Measurements from ENCODE around the gene PKNOX2.

The PKNOX2 gene

DNA sequence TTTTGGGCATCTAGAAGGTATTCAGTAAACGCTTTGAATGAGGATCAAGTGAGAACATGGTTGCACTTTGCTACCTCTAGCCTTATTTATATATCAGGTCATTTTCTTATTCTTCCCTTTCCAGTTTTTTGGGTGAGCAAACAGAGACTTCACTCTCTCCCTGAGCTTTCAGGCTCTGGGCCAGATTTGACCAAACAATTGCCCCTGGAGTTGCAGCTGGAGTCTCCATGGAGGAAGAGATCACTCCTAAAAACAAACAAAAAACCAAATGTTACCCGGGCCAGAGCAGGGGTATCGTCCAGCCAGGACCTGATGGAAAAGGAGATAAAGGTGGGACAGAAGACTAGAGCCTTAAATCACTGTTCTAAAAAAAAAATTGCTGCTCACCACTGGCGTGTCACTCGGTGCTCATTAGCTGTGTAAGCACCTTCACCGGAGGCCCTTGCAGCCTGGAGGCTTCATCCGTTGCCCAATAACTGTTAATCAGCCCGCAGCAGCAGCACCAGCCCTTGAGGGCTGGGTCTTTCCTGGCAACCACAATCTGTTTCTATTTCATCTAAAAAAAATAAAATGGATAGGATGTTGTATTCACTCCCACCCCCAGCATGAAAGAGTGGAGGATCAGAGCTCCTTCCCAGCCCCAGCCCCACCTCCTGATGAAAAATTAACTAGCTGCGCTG lies 125.0 kb downstream of the PKNOX2 start:
- no peak for FAIRE-seq

DNA sequence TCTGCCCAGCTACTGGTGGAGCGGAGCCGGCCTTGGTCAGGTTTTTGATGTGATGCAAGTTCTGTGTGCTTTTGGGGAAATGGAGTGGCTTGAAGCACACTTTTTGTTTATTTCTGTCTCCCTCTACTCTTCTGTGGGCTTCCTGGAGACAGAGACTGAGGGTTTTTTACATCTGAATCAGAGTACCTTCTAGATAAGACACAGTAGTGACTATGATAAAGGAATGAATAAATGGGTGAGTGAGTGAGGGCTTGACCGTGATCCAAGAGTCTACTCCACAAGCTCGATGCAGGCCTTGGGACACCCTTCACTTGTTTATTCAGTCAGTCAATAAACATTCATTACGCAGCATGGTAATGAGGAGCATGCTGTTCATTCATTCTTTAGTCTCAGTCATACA lies 125.7 kb downstream of the PKNOX2 start:
- FAIRE-seq: no peak

DNA sequence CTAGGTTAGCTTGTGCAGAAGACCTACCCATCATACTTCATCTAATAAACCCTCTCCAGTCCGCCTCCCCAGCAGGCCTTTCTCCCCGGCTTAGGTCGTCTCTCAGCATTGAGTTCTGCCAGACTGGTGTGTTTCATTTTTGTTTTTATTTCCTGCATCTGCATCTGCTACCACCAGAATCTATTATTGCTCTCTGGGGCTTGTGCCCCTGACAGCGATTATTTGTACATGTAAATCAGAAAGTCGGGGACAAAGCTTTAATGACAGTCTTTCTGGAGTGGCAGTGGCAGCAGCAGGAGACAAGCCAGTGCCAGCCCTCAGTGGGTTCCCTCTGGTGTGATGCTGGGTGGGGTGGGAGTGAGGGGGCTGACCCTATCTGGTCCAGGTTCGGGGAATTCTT lies 127.5 kb downstream of the PKNOX2 start:
- FAIRE-seq: no peak

DNA sequence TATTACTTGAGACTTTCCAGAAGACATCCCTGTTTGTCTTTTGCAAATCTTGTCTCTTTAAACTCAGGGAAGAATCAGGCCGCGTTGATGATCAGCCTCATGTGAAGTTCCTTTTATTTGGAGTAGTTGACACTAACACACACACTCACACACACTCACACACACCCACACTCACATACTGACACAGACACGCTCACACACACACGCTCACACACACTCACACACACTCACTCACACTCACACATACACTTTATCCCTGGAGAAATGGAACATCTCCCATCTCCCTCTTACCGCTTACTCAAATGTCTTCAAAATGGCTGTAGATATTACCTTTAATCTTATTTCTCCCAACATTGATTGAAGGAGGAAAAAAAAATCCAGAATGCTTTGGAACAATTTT lies 129.0 kb downstream of the PKNOX2 start:
- no peak for FAIRE-seq

DNA sequence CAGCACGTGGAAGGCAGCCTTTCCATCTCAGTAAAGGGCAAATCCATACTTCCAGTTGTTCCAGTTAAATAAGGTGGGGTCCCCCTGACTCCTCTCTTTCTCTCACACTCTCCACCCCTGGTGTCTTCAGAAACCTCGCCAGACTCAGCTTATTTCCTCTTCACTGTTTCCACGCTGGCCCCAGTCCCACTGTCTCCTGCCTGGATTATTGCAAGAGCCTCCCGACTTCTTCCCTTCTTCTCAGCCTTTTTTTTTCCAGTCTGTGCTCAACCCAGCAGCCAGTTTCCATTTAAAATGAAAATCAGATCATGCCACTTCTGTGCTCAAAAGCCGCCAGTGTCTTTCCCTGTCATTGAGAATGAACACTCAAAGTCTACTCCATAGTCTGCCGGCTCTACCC lies 131.4 kb downstream of the PKNOX2 start:
- FAIRE-seq: no peak

DNA sequence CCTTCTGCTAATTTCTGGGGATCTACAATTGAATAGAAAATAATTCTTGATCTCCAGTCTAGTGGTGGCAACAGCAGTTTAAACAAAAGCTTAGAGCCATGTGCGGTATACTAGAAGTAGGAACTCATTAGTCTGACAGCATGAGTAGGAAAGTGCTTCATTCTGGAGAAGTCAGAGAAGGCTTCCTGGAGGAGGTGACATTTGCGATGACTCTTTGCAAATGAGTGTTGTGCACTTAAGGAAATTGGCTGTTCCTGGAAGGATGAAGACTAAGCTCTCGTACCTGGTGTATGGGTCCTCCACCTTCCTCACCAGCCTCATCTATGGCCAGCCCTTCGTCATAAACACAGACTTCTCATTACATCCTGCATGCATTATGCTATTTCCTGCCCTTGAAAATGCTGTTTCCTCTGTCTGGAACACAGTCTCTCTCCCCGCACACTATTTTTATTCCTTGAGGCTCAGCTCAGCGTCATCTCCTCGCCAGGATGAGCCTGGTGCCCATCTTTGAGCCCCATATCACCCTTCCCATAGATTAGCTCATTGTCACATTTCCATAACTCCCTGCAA lies 132.9 kb downstream of the PKNOX2 start:
- FAIRE-seq: no peak

DNA sequence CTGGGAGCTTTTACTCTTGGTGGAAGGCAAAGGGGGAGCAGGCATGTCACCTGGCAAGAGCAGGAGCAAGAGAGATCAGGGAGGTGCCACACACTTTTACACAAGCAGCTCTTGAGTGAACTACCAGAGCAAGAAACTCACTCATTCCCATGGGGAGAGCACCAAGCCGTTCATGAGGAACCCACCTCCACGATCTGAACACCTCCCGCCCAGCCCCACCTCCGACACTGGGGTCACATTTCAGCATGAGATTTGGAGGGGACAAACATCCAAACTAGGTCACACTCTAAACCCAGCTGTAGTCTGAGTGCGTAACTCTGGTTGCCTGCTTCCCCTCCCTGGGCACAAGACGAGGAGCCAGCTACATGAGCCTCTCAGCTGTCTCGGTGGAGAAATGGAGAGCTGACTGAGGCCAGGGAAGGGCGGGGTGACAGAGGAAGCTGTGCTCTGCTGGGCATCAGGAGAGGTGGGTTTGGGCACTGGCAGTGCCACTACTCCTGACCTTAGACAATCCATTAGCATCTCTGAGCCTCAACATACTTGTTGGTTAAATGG lies 134.6 kb downstream of the PKNOX2 start:
- FAIRE-seq: no peak

DNA sequence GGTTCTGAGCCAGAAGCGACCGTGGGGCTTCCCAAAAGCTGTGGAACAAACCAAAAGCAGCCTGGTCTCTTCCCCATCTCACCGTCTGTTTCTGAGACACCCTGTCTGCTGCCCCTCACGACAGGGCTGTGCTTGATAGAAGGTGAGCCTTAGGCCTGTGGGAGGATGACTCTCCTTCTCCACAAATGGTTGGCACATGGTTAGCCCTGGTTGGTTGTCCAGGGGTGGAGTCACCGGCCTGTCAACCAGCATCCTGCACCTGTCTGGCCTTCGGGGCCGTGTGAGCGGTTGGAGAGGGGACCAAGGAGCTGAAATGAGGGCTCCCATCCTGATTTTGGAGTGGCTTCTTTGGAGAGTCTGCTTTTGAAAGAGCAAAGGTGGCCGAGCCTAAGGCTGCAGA lies 135.3 kb downstream of the PKNOX2 start:
- FAIRE-seq: no peak

DNA sequence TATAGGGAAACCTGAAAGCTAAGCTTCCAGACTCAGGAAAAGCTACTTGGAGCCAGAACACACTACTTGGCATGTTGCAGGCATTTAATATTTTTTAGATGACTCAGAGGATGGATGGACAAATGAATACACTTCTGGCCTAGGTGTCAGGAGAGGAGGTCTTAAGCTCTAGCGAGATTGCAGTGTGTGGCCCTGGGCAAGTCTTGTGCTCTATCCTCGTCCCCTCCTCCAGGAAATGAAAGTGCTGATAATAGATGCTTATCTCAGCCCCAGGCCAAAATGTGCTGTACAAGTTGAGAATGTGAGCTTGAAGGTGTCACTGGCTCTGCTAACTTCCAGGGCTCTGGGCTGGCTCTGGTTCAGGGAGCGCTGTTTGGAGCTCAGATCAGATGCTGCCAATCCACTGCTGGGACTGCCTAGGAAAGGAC lies 136.3 kb downstream of the PKNOX2 start:
- FAIRE-seq: no peak

DNA sequence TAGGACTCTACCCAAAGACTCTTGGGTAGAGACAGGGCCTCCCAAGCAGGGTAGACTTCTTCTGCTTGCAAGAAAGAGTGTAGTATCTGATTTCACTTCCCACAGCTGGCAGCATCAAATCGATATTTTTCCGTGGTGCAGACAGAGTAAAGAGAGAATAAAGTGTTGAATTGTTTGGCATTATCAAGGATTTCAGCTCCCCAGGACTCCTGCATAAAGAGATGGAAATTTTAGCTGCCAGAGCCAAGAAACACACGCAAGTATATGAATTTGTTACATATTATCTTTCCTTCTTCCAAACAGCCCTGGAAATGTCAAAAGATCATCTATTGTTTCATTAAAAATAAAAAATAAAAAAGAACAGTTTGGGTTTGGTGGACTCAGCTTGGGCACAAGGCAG lies 136.8 kb downstream of the PKNOX2 start:
- FAIRE-seq: no peak

DNA sequence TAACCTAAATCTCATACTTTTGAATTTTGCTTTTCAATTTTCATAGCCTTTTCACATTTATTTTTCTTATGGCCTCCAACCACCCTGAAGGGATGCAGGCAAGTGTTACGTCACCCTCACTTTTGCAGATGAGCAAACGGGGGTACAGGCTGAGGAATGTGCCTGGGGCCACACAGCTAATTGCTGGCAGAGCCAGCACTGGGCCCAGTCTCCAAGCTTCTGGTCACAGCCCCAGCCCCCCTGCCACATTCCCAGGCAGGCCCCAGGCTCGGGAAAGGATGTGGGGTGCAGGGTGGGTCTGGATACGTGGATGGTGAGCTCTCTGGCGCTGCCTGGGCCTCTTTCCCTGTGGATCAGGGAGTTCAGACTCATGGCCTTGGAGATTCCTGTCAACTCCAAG lies 138.6 kb downstream of the PKNOX2 start:
- no peak for FAIRE-seq

DNA sequence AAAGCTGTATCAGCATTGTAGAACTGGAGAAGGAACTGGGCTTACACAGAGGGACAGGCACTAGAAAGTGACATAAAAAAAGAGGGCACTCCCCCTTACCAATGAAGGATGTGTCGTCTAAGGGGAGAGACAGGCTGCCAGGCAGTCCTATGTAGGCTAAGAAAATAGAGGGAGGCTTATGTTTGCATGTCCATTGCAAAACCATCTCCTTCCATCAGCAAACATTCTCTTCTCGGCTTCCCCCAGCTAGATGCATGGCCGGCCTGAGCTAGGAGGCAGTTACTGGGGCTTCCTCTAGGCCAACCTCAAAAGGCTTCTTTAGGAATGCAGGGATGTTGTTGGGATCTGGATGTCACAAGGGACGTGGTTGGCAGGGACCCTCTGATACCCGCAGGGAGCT lies 139.1 kb downstream of the PKNOX2 start:
- no peak for FAIRE-seq

DNA sequence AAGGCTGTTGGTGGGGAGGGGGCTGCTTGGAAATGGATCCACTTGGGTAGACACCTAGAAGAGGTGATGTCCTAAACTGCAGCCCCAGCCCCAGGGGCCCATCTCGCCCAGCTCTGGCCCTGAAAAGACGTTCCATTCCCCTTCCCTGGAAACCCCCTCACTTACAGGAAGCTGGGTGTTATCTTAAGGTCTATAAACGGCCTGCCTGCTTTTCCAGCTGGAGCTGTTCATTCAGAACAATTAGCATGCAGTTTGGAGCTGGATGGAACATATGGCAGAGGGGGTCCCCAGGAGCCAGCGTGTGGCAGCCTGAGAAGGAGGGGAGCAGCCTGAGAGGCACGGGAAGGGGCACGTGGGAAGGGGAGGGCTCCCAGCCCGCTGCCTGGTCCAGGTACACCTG lies 139.6 kb downstream of the PKNOX2 start:
- FAIRE-seq: no peak

DNA sequence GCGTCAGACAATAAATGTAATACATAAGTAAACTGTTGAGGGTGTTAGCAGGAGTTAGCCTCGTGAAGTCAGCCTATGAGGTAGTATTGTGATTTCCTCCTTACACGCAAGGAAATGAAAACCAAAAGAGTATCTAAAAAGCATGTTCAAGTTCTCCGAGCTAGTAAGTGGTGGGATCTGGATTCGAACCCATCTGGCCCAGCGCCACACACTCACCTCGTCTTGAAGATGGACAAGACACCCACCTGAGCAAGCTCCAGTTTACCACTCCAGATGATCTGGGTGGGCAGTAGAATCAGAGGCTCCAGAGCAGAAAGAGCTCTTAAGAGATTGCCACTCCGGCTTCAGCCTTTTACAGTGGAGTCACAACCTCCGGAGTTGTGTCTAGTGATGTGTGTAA lies 140.3 kb downstream of the PKNOX2 start:
- no peak for FAIRE-seq

DNA sequence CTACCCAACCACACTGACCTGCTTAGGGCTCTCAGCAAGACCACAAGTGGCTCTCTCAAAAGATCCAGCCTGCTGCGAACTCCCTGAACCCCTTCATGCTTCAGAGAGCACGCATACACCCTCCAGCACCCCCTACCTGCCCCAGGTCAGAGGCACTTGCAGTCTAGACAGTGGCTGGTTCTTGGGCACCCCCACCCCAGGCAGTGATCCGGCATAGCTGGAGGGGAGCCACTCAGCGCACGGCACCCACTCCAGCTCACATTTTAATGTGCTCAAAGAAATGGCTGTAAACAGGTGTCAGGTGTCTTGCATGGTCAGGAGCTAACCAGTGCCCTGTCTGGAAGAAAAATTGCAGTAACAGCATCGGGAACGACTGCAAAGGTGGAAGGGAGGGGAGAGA lies 140.8 kb downstream of the PKNOX2 start:
- no peak for FAIRE-seq

DNA sequence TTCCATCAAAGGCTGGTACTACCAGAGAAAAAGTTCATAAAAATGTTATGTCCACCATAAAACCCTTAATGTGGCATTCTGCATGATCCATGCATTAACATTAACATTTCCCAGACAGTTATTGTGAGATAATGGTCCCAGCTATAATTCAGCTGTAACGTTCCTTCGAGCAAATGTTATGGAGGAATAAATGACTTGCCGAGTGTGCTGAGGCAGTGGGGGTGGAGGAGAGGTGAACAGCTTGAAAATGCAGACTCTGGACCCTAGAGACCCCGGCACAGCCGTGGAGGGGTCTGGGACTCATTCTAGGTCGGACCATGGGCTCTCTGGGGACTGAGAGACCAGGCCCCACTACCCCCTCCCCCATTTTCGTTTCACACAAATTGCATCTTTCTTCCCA lies 141.9 kb downstream of the PKNOX2 start:
- no peak for FAIRE-seq

DNA sequence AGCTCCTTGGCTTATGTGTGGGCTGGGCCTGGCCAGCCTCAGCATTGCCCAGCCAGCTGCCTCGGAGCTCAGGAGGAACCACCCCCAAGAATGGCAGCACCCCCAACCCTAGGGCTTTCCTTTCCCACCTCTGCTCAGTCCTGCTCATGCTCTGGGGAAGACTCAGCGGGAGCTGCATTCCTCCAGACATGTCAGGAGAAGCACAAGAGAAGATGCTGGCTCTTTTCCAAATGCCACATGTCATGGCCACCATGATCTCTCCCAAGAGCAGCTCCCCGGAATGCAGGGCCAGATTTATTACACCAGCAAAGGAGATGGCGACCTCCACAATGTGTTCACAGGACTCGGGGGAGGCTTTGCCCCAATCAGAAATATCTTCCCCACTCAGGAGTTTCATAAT lies 143.7 kb downstream of the PKNOX2 start:
- FAIRE-seq: no peak

DNA sequence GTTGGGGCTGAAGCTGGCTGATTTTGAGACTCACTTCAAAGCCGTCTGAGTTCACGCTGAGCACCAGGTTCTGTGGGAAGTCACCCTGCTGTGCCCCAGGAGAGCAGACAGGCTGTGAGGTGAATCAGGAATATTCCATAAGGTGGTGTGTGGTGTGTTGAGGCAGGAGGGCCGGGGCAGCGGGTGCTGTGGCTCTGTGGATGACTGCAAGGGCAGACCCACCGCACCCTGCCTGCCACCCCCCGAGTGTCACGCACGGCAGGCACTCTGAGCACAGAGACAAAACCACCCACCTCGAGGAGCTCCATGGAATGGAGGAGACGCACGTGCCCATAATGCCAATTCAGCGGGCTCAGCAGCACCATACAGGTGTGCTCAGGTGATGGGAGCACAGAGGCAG lies 147.8 kb downstream of the PKNOX2 start:
- no peak for FAIRE-seq

DNA sequence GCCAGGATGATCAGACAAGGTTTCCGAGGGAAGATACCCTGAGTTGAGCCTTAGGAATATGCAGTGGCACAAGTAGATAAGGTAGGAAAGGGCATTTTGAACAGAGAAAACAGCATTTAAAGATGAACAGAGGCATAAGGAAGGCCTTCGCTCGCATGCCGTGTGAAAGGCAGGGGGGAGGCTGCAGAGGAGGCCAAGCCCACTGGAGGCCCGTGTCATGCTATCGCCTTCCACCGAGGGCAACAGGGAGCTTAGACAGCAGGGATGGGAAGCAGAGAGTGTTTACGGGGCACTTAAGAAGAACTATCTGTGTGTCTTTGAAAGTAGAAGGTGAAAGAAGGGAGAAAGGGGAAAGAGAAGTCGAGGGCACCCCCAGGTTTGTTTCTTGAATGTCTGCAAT lies 148.3 kb downstream of the PKNOX2 start:
- no peak for FAIRE-seq

DNA sequence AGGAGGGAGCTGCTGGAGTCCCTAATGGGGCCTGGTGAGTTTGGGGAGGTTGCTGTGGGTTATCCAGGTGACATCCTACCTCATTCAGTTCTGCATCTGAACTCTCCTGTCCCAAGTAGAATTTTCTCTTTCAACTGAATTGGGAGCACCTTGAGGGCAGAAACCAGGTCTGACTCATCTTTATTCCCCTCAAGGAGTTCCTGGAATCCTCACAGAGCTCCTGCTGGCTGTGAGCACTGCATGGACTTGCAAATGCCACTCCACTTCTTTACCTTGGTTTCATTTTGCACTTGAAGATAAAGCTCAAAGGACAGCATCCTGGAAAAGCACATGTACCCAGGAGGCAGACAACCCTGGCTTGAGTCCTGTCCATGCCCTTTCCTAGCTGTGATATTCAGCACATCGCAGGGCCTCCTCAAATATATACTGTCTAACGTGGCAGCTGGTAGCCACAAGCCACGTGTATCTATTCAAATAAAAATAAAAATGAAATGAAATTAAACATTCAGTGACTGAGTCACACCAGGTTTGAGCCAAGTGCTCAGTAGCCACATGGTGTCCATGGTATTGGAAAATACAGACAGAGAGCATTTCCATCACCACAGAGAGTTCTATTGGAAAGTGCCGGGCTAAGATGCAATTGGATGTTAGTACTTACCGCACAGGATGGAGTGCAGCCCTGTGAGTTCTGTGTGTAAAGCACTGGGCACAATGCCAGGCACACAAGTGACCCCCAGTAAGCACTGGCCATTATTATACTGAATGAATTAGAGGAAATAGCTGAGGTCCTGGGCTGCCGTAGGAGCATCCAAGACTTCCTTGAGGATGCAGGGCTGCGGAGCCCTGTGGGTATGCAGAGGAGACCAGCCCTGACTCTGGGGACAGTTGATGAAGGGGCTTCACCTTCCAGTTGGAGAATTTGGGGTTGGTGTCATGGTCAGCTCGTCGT lies 149.0 kb downstream of the PKNOX2 start:
- FAIRE-seq: no peak

DNA sequence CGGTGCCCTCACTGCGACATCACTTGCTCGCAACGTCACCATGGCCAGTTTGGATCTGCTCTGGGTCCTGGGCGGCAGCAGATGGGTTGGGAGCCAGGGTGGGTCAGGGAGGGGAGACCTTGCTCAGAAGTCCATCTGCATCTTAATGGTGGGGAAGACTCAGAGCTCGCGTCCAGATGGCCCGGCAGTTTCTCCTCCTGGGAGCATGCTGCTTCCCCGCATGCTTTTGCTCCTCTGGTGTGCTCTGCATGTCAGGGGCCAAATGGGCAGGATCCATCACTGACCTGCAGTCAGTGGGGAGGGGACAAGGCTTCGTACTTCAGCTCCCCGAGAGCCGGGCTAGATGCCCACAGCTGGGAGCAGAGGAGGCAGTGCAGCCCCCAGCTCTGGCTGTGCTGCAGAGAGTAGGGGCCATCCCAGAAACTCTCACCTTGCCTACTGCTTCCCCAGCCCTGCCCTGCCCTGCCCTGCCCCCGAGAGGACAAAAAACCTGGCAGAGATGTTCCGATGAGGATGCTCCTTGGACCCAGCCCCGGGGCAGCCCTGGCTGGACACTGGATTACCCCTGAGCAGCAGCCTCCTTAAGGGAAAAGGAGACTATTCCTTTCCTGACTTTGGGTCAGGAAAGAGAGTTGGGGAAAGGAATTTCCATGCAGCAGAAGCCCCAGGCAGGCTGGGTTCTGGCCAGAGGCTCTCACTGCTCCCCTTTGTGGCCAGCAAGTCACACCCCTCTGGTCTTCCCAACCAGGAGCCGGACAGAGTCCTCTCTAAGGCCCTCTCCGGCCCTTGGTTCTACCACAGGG lies 149.9 kb downstream of the PKNOX2 start:
- no peak for FAIRE-seq

DNA sequence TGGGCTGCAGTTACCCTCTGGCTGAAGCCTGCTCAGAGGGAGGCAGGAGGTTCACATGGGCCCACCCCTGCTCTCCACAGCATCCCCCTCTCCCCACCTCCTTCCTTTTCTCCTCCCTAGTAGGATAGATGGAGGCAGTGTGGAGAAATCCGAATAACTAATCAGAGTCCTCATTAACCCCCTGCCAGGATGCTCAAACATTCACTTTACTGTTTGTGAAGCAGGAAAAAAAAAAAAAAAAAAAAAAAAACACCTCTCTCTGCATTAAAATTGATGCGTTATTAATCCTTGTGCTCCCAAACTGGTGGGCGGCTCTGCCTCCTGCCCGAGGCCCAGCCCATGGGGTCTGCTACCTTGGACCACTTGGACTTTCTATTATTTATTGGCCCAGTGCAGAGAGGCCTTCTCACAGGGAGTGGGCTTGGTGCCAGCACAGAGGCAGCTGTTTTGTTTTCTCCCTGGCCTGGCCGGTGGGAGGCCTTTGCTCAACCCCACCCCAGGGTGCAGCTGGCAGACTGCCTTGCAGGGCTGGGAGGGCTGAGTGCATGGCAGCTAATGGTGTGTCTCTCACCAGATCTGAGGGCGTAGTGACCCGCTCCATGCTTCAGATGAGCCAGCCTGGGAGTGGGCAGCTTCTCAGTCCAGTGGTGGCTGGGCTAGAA lies 150.7 kb downstream of the PKNOX2 start:
- no peak for FAIRE-seq

All from A204.1 (cell line).